Measurements from ENCODE around the gene ZNF407.

The ZNF407 gene

DNA sequence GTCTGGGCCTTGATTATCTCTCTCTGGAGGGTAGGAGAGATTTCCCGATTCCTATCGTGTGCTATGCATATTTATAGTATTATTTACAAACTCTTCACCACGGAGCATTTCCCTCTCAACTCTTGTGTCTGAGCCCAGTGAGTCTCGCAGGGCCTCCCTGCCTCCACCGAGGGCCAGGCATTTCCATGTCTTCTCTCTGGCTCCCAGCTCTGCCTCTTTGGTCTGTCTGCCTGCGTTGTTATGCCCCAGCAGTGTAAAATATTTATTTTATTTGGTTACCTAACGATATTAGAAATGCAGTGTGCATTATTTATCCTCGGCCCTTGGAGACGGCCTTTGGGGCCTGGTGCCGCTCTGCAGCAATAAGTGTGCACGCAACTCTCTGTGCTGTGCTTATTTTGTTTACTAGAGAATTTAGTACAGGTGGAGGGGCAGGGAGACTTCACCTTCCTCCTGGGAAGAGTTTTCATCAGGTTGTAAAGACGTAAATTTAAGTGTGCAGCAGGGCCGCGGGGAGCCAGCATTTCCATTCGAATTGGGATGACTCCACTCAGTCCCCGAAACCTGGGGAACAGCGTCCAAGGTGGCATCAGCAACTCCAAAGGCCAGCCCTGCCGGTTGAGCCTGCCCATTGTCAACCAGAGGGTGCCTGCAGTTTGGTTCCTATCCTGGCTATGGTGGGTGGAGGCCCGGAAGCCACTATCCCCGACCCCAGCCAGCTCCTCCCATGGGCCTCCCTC is 511.1 kb downstream of the ZNF407 start:
- in situ Hi-C loops (cut with MboI; ENCODE audit: low sequenced_read_pairs): no loop called here

DNA sequence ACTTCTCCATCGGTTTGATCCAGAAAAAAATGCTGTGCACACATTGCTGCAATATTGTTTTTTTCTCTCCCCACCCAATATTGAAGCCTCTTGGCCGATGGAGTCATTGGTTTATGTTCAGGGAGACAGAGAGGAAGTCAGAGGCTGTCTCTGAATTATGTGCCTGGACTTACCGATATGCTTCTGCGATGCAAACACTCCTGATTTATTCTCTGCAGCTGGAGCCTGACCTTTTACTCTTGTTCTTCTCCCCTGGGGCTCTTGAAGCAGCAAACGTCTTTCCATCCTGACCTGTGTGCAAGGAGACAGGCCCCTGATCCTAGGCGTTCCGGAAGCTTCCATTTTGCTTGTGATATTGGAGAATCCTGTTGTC is 511.6 kb downstream of the ZNF407 start:
- in situ Hi-C loops (cut with MboI; ENCODE audit: low sequenced_read_pairs): no loop called here

DNA sequence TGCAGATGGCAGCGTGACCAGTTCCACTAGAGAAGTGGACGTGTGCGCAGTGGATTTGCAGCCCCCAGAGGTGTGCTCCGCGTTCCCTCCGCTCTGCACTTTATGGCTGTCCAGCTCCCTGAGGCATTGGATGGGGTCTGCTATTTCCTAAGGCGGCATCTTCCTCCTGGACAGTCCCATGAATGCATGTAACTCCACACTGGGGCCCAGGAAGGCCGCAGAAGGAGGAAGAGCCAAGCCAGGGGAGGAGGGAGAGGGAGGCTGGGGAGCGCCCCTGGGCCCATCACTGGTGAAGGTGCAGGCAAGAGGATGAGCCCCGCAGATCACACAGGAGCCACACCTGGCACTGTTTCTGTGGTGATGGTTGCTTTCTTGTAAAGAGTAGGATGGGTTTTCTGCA is 512.1 kb downstream of the ZNF407 start:
- in situ Hi-C loops (cut with MboI; ENCODE audit: low sequenced_read_pairs): no loop called here

DNA sequence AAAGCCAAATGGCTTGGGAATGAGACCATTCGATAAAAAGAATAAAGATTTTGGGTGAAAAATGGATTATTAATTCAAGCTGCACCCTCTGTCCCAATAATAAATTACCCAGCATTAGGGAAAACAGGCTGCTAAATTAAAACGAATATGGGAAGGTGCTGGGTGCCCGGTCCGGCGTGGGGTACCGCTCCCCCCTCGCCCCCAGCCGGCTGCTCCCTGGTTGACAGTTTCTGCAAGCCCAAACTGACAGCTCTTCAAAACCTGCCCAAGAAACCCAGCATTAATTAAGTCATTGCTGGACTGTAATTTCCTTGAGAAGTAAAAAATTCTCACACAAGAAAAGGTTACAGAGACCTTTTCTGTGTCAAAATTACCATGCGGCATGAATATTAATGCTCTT is 512.6 kb downstream of the ZNF407 start:
- in situ Hi-C loops (cut with MboI; ENCODE audit: low sequenced_read_pairs): no loop called here

DNA sequence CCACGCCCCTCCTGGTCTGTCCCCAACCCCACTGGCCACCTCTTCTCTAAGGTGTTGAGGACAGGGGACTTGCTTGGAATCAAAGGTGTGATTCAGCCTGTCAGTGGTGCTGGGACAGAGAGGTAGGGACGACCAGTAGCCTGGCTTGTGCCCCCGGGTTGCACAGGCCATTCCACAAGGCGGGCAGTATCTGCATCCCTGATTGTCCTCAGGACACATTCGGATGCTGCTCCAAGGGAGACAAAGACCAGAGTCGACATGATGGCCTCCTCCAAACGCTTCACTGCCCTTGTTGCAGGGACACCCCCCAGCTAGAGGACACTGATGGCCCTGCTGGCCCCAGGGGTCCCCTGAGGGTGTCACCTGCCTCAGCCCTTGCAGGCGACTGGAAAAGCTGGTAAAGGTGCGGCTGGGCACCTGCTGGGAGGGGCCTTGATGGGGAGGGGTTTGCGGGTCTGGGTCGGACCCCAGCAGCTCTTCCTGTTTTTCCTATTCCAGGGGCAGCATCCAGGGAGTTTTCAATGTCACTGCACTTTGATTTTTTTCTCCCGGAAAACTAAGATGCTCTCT is 513.3 kb downstream of the ZNF407 start:
- in situ Hi-C loops (cut with MboI; ENCODE audit: low sequenced_read_pairs): no loop called here

DNA sequence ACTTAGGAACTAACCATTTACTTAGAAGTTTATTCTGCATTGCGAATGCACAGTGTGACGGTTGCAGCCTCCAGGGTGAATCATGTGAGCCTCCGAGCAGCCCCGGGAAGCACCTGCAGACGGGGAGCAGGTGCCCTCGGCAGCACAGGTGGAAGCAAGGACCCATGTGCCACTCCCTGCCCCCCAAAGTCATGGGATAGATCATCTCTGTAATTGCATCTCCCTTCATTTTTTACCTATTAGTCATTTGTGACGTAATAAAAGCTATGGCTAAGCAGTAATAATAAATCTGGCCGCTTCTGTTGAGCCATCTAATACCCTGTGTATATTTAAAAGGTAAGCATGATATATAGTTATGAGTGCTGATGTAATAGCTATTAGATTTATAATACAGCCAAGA is 514.1 kb downstream of the ZNF407 start:
- in situ Hi-C loops (cut with MboI; ENCODE audit: low sequenced_read_pairs): no loop called here

DNA sequence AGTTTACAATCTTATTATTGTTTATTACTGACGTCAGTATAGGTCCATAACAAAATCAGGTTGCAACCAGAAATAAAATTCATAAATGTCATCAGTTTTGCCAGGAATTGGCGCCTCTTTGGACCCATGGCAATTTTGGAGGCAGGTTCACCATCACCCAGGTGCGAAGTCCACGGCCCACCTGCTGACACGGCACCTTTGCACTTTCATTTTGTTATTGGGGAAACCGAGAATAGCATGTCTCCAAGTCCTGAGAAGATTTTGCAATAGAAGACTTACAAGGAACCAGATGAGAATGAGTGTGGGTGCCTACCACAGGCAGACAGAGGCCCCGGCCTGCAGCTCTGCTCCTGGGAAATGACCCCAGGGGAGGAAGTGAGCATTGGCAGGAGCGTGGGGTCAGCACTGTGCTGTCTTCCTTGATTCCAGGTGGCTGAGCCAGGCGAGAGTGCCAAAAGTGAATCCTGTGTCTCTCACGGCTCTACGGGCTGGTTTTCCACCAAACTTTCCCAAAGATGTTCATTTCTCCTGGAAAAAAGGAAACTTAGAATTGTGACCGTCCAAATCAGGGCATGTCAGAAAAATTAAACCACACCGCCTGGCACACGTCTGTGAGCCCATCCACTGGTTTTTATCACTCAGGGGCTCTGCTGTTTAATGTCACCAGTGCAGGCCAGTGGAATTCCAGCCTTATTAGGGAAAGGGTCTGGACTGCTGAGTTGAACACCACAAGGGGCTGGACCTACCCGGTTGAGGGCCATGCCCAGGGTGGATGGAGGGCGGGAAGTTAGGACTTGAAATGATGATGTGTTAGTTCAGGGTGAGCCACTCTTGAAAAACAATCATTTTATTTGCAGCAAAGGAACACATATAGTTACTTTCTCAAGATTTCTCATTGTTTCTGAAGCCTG is 514.8 kb downstream of the ZNF407 start:
- in situ Hi-C loops (cut with MboI; ENCODE audit: low sequenced_read_pairs): no loop called here

DNA sequence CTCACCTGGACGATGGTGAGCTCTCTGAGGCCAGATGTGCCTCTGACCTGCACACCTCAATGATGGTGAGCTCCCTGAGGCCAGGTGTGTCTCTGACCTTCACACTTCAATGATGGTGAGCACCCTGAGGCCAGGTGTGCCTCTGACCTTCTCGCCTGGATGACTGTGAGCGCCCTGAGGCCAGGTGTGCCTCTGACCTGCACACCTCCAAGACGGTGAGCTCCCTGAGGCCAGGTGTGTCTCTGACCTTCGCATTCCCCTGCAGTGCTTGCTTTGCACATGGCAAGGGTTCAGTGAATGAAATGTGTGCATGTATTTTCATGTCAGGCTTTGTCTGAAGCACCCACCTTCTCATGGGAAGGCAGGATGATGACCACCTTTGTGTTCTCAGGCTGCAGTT is 515.8 kb downstream of the ZNF407 start:
- in situ Hi-C loops (cut with MboI; ENCODE audit: low sequenced_read_pairs): no loop called here

DNA sequence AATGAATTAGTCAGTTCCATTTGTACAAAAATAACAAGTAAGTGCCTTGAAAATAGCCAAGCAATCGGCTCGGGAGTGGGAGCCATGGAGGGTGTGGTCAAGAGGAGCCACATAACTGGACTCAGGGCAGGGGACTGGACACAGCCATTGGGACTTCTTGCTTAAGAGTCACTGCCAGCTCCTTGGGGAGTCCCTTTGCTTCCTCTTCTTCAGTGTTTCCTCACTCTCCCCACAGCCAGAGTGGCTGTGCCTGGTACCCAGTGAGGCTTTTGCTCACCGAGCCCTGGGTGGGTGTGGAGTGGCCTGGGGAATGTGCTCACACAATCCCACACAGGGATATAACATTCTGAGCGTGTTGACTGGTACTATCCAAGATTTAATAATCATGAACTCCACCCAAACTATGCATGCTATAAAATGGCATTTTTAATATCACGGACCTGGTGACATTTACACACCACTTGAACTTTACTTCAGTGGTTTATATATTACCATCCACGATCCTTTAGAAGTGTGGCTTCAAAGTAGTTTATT is 516.6 kb downstream of the ZNF407 start:
- in situ Hi-C loops (cut with MboI; ENCODE audit: low sequenced_read_pairs): no loop called here
